Gastroesophageal sphincter (tissue), 3 donors: ENCODE data around the gene CLEC2B.

Experiments
- POLR2AphosphoS5 ChIP-seq: sonication (generic); formaldehyde crosslinking; IDR thresholded peaks from one replicate; pipeline ENCODE4 v1.6.1; 2017; ENCODE audit warnings: antibody characterized with exemption
- TF ChIP-seq, protein P1 (sequence below), 4 experiments: fragments of 200-600 bp in 2 of 4; fragments of 450-650 bp in 2 of 4; sonication (generic) in 1 of 4; IDR thresholded peaks; one replicate each; pipeline ENCODE4 v1.5.1; 2017 to 2019; ENCODE audit warnings: antibody characterized with exemption in 4 of 4, mild to moderate bottlenecking in 2 of 4, moderate library complexity in 2 of 4

DNA sequence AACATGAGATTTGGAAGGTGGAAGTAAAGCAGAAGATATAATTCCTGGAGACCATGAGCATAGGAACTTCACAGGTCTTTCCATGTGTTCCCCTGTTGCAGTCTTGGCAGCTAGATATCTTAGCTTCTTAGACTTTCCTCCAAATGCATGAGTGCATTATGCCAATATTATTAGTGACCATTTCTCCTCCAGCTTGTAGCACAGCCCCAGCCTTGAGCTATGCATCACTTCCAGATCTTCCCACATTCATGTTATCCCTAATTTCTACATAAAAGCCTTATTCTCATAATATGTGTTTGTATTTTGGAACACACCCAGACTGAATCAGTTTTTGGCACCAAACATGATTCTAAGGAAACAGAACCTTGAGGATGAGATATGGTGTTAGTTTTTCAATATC lies 11.0 kb downstream of the CLEC2B start:
- TF ChIP-seq, protein P1, sequence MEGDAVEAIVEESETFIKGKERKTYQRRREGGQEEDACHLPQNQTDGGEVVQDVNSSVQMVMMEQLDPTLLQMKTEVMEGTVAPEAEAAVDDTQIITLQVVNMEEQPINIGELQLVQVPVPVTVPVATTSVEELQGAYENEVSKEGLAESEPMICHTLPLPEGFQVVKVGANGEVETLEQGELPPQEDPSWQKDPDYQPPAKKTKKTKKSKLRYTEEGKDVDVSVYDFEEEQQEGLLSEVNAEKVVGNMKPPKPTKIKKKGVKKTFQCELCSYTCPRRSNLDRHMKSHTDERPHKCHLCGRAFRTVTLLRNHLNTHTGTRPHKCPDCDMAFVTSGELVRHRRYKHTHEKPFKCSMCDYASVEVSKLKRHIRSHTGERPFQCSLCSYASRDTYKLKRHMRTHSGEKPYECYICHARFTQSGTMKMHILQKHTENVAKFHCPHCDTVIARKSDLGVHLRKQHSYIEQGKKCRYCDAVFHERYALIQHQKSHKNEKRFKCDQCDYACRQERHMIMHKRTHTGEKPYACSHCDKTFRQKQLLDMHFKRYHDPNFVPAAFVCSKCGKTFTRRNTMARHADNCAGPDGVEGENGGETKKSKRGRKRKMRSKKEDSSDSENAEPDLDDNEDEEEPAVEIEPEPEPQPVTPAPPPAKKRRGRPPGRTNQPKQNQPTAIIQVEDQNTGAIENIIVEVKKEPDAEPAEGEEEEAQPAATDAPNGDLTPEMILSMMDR (IDR thresholded peaks at IDR 0.05) = no peak
- TF ChIP-seq POLR2AphosphoS5 = no peak
